Hematopoietic multipotent progenitor cell treated with erythropoietin and hydrocortisone succinate and interleukin-3 and kit ligand, for 17 days (in vitro differentiated cells): ENCODE data around the gene PPP1R13L.
A peak's percentile ranks its signal among the peaks of the same experiment; 100 is the strongest.

Experiments used
- DNase-seq: peaks from one replicate; pipeline ENCODE4 v3.0.0-alpha.2; 2015; ENCODE audit warnings: low spot score

Gene PPP1R13L

GRCh38 chr19:45364696-45365095 lies 40.2 kb downstream of the PPP1R13L start:
- DNase-seq: no peak

DNA sequence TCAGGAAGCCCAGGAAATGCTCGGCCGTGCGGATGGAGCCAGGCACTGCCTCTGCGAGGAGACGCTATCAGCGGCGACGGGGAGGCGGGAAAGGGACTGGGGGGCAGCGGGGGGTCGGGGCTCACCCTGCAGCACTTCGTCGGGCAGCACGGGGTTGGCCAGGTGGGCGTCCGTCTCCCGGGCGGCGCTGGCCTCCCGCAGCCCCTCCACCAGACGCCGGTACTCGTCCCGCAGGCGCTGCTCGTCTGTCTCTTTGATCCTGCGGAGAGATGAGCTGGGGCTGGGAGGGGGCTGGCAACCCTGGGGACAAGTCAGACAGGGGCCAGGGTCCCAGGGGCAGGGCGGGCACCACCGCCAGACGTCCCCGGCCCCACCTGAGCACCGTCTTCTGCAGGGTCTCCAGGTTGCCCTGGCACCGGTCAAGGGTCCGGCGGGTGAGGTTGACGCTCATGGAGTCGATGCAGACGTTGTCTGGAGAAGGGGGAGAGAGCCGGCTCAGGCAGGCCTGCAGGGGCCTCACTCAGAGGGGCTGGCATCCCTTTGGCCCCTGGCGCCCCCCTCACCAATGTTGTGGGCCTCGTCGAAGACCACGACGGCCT lies 40.9 kb downstream of the PPP1R13L start:
- no peak for DNase-seq

- no peak for DNase-seq
These were observed 42.6 kb downstream of the PPP1R13L start for GRCh38 chr19:45362291-45362690.

DNA sequence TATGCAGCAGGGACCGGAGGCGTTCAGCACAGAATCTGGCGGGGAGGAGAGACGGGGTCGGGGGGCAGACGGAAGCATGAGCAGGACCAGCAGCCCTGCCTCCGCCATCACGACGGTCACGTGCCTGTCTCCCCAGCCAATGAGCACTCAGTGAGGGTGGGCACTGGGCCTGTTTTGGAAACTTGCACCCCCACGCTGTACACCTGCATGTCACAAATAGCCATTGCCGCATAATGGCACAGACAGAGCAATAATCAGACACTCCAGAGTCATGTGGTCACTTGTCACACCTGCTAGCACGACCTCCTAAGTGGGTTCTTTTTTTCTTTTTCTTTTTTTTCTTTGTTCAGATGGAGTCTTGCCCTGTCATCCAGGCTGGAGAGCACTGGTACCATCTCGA lies 43.3 kb downstream of the PPP1R13L start:
- no peak for DNase-seq

- DNase-seq: no peak
These were observed 46.6 kb downstream of the PPP1R13L start for GRCh38 chr19:45358213-45358792.

GRCh38 chr19:45357445-45357783 lies 47.5 kb downstream of the PPP1R13L start:
- DNase-seq: no peak

DNA sequence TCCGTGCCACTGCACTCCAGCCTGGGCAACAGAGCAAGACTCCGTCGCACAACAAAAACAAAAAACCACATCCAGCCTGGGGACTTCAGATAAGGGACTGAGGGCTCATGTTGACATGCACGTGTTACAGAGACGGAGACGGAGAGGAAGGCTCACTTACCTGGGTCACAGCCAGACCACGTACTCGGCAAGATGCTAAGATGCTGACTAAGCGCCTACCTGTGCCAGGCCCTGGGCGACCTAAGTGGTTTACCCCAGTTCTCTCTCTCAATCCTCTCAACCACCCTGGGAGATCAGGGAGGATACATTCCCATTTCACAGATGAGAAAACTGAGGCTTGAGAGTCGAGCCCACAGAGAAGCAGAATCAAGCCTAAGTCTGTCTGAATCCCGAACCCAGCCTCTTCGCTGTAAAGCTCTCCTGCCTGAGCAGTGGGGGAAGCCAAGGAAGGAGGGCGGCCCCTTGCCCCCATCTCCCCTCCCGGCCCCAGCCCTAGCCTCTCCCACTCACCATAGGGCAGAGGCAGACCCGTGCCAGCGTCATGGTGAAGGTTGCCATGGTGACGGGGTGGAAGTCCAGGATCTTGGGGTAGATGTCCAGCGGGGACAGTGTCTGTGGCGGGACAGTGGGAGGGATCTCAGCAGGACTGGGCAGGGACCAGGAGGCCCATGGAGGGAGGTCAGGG lies 48.0 kb downstream of the PPP1R13L start:
- peak; percentile 77 for DNase-seq

DNA sequence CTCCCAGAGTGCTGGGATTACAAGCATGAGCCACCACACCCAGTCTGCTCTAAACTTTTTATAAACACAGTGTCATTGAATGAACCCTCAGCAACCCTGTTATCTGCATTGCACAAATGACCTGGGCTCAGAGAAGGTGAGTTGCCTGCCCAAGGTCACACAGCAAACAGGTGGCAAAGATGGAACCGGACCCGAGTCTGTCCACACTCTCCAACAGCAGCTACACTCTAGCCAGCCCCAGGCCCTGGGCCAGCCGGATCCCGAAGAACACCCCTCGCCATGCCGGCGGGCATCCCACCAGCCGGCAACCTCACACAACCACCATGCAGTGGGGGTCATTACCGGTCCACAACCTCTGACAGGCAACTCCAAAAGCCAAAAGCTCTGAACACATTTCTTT lies 49.0 kb downstream of the PPP1R13L start:
- DNase-seq: peak; percentile 48

- DNase-seq: peak; percentile 51
These were observed 49.5 kb downstream of the PPP1R13L start for GRCh38 chr19:45355402-45355801.

DNA sequence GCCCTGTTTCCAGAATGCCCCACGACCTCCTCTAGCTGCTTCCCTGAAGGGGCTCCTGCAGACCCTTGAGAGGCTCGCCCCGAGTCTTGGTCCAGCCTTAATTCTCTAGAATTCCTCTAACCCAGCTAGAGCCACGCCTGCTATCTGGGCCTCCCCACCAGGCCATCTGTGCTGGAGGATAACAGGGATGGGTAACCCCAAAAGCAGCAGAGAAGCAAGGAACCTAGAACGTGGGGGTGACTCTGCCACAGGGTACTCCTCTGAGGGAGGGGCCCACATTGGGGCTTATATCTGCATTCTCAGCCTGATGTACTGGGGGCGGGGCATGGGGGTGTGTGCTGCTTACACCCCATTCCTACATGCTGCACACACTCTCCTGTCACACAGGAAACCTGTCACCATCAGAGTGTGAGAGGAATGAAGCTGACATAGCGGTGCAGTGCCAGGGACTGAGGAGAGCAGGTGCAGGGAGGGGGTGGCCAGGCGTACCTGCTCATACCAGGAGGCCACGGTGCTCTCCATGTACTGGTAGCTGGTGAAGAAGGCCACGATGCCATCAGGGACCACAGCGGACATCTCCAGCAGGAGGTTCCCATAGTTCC lies 50.5 kb downstream of the PPP1R13L start:
- DNase-seq: peak; percentile 80

DNA sequence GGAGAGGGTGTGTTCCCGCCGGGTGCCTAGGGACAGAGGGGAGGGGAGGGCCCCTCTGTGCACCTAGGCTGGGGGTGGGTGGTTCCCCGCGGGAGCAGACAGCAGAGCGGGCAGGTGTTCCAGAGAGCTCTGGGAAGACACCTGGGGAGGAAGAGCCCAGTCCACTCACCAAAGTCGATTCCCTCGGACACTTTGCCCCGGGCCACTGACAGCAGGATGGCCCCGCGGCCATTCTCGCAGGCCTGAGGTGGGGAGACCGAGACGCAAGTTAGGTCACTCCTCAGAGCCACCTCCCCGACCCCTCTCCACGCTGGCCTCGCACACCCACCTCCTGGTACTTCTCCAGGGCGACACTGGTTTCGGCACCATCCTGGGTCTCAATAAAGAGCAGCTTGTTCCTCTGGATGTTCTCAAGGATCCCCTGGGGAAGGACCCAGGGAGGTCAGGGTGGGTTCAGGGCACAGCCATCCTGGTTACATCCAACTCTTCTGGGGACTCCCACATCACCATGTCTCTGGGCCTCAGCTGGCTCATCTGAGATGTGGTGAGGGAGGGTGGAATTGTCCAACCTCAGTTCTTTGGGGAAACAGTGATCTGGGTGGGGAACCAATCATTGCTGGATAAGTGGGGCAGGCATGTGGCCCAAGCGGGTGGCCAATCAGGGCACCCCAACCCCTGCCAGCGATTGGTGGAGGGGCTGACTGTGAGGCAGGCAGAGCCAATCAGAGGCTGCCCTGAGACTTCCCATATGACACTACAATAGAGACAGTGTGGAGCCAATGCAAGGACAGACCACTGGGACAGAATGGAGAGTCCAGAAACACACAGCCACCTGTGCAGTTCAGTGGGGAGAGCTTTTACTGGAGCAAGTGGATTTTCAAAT lies 51.7 kb downstream of the PPP1R13L start:
- DNase-seq: peak; percentile 53

DNA sequence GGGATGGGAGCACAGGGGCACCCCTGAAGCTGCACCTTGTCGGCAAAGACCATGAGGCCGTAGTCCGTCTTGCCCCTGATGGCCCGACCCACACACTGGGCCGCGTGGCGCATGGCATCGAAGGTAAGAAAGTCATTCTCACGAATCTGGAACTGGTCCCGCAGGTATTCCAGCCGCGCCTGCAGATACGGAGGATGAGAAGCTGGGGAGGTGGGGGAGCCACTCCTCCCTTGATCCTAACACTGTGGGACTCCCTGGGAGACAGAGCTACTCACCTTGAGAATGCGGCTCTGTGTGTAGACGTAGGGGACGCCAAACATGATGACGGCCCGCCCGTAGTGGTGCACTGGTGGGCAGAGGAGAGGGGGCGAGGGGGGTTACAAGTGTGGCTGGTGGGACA lies 52.4 kb downstream of the PPP1R13L start:
- no peak for DNase-seq

DNA sequence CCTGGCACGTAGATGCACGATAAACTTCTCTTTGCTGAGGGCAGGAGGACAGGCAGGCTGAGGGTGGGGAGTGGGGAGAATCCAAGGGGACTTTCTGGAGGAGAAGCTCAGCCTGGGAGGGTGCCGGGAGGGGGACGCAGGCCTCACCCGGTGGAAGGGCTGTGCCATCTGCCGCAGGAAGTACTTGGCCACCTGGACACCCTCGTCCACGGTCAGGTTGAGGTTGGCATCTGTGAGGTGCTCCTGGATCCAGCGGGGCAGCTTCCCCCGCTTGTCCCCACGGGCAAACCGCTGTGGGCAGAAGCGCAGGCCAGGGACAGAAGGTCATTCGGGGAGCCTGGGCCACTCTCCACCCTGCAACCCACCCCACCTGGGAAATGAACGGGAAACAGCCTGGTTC lies 52.8 kb downstream of the PPP1R13L start:
- no peak for DNase-seq

GRCh38 chr19:45351401-45351952 lies 53.4 kb downstream of the PPP1R13L start:
- no peak for DNase-seq

DNA sequence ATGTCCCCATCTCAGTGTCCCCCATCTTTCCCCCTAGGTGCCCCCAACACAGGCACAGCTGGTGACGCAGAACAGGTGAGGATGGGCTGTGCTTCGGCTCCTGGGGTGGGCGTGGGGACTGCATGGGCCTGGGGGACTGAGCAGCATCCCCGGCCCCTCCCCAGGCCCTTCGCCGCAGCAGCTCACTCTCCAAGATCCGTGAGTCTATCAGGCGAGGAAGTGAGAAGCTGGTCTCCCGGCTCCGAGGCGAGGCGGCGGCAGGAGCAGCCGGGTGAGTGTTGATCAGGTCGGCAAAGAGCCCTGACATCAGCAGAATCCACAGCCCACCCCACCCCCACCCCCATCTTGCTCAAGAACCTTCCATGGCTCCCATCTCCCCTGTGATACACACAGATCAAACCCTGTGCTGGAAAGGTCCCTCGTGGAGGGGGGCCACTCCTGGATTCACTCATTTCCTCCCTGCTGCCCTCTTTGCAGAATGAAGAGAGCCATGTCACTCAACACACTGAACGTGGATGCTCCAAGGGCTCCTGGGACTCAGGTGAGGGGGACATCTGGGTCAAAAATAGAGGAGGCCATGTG lies 54.3 kb downstream of the PPP1R13L start:
- no peak for DNase-seq

DNA sequence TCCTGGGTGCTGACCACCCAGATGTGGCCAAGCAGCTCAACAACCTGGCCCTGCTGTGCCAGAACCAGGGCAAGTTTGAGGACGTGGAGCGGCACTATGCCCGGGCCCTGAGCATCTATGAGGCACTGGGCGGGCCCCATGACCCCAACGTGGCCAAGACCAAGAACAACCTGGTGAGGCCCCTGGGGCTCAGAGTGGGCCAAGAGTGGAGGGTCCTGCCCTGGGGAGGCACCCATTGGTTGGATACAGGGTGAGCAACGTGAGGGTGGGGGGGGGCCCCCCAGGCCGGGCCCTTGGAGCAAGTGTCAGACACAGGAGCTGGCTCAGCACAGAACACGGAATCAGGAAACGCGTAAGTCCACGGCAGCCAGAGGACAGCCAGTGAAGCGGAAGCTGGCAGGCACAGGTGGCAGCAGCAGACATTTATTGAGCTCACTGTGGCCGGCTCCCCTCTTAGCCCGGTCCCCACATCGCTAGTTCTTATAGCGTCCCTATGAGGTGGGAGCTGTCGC lies 55.4 kb downstream of the PPP1R13L start:
- DNase-seq: no peak

GRCh38 chr19:45349126-45349415 lies 55.8 kb downstream of the PPP1R13L start:
- no peak for DNase-seq

DNA sequence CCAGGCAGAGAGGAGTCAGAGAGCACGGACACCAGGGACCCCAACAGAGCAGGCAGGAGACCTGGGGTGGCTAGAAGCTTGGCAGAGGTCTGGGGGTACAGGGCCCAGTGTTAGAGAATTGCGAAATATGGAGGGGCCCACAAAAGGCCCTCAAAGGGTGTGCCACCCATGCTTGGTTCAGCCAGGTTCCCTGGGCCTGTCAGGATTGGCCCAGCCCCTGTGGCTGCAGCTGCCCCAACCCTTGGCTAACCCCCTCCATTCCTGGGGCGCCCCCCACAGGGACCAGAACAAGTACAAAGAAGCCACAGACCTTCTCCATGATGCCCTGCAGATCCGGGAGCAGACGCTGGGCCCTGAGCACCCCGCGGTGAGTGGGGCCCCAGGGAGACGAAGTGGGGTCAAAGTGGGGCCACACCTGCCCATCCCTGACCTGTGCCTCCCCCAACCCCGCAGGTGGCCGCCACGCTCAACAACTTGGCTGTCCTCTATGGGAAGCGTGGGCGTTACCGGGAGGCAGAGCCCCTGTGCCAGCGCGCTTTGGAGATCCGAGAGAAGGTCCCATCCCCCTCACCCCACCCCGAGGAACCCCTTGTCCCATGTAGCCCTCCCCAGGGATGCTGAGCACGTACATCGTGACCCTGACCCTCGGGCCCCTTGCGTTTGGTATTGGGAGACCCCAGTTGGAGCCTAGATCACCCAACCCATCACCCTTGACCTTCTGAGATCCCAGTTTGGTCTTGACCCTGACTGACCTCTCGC lies 56.3 kb downstream of the PPP1R13L start:
- DNase-seq: no peak

GRCh38 chr19:45347570-45348366 lies 57.1 kb downstream of the PPP1R13L start:
- DNase-seq: no peak

GRCh38 chr19:45346449-45346848 lies 58.4 kb downstream of the PPP1R13L start:
- no peak for DNase-seq
